Activated T-cell treated with anti-CD3 and anti-CD28 coated beads, Interleukin-2, amount 50 U/mL, for 48 hours (primary cell): ENCODE results near the gene ARHGAP22.

ENCODE experiments used
- DNase-seq, 2 experiments: peaks; one replicate each; pipeline ENCODE4 v3.0.0-alpha.2; 2020

Gene ARHGAP22

DNA sequence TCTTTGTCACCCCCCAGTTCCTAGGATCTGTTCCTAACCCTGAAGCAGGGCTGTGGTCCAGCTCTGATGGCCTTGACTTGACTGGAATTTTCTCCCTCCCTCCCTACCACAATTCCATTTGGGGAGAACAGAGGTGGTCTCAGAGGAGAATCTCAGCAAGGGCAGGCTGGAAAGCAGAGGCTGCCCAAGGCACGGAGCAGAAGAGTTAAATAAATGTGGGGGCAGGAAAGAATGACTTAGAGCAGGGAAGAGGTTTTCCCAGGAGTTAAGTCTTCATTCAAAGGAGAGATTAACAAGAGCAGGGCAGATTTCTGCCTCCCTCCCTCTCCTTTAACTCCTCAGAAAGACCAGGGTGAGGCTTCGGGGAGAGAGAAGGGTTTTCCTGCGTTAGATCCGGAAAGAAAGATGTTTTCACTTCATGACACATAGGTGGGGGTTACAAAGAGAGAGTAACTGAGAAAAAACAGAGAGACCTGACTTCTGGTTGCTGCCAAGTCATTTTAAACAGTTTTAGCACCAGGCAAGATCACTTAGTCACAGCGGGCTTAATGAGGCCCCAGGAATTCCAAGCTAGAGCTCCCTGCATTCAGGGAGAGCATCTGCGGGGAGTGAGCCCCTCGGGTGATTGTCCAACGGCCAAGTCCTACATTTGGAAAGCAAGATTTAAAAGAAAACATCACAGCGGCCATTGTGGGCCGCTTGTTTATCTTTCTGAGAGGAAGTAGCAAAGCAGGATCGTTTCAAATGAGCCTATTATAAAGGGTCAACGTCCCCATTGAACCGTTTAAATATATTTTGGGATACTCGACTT lies 78.7 kb downstream of the ARHGAP22 start:
- no peak for DNase-seq

DNA sequence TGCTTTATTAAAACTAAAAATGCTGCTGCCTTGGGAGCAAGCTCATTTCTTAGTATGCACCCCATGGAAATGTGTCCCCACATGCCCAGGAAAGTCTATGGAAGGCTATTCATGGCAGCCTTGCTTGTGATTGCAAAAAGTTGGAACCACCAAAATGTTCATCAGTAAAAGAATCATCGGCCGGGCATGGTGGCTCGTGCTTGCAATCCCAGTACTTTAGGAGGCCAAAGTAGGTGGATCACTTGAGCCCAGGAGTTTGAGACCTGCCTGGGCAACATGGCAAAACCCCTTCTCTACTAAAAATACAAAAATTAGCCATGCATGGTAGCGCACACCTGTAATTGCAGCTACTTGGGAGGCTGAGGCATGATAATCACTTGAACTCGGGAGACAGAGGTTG lies 79.8 kb downstream of the ARHGAP22 start:
- no peak for DNase-seq

DNA sequence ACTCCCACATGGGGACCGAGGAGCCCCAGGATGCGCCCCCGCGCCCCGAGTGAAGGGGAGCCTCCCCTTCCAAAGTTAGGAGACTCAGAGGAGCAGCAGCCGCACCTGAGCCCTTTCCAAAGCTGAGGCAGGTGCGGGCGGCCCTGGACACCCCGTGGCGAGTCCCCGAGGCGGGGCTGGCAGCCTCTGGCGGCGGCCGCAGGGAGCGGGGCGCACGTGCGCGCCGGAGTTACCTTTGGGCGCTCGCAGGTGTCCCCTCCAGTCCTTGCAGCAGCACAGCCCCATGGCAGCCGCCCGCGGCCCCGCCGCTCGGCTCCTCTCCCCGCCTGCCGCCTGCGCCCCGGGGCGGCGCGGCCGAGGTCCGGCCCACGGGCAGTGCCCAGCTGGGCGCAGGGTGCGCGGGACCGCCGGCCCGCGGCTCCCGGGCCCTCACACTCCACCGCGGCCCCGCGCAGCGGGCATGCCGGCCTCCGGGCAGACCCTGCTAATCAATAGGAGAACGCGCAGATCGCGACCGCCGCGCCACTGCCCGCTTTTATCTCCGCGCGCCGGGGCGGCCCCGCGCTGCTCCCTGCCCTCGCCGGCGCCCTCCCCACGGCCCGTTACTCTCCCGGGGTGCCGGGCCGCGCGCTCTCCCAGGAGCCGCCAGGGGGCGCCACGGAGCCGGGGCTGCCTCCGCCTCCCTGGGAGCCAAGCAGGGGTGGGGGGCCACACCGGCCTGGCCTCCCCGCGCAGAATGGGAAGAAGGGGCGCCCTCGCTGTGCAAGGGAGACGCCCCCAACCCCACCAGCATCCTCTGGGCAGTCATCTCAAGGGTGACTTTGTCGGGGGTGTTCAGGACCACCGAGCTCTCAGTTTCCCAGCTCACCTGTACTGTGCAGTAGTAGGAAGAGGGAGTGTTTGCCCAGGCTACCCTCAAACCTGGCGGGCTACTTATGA lies 80.8 kb downstream of the ARHGAP22 start:
- peak; percentile 37 to 42 for DNase-seq

DNA sequence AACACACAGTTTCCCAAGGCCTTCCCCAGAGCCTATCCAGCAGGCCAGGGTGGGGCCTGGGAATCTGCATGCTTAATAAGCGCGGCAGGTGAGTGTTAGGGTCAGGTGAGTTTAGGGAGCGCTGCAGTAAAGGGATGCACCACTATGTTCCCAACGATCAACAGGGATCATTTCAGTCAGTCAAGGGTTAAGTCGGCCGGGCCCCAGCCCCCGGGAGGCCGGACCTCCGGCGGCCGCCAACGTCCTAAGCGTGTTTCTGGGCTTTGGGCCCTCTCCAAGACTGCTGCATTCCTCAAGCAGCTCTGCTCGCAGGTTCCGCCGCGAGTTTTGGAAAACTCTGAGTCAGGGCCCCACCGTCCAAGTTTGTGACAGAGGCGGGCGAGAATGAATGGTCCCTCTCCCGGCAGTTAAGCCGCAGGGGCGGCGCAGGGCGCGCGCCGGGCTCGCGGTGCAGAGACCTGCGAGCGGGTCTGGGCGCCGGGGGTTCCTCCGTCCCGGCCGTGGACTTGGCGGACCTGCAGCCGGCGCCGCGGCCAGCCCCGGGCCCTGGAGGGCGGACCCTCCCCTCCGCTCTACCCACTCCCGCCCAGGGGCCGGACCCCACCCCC lies 81.6 kb downstream of the ARHGAP22 start:
- DNase-seq: no peak

DNA sequence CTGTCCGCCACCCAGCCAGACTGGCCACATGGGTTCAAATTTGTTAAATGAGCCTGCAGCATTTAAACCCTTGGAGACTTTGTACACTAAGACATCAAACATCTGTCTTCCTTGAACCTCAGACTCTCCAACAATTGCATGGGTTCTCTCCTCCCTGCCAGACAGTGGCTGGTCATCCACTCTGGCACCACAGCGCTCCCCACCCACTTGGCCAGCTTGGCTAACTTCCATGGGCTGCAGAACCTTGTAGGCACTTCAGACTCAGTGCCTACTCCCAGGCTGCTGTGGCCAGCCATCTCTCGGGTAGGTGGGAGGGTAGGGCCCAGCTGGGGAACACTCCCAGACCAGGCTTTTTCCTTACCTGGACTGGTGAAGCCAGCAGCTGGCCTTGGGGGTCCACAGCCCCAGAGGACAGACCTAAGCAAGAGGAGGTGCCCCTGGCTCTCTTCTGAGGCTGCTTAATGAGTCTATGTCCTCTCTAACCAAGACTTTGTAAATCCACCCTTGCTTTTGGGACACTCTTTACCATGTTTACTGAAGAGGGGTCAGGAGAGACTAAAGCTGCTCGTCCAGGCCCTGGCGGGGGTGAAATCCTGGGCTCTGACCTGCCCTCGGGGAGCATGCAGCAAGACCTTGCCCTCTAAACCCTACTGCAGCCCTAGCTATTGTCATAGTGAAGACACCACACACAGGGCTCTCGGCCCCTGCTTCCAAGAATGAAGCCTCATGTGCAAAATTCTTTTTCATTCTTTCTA lies 82.7 kb downstream of the ARHGAP22 start:
- DNase-seq: no peak

DNA sequence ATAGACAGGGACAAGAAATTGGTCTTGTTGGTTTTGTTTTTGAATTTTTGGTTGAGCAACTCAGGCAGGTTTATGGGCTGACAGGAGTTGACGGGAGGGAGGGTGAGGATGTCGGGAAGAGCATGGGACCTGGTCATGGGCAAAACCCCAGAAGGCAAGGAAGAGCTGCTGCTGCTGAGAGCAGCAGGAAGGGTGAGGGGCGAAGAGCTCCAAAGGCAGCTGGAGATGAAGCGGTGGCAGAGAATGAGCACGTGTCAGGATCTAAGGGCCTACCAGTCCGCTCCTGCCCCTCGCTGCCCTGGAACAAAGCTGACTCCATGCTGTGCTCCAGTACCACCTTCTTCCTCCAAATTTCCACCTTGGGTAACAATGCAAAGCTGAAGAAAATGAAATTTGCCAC lies 84.3 kb downstream of the ARHGAP22 start:
- no peak for DNase-seq

DNA sequence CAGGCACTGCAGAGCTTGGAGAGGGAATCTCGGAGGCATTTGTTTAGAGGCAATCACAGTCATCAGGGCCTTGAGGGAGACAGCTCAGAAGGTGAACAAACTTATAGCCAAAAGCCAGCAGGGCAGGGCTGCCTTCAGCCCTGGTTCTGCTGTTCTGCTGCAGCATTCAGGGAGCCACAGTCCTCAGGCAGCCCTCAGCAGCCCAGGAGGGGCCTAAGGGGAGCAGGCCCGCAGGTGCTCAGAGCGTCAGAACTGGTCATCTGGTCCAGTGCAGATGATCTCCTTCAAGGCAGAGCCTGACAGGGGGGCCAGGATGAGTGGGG lies 84.7 kb downstream of the ARHGAP22 start:
- DNase-seq: no peak

DNA sequence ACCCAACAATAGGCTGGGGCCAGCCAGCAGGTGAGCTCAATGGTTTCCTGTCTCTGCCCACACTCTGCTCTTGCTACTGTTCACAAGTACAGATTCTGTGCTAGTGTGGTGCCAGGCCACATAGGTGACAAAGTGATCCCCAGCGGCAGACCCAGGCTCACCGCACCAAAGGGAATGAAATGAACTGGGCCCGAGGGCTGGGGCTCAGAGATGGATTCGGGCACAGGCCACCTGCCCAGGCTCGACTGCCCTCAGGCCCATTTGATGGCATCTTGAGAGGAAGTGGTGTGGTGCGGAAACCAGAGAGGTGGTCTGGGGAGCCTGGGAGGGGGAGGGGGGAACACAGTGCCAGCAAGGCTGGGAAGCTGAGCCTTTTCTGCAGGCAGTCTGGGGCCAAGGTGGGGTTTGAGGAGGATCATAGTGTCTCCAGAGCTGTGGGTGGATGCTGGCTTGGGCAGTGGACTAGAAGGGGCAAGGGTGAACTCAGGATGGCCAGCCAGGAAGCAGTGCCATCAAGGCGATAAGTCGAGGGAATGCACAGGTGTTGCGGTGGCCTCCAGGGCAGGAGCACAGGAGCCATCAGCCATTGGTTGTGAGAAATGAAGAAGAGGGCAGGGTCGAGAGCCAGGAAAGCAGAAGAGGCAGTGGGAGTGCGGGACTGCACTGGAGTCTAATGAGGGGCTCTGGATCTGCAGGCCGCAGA lies 85.2 kb downstream of the ARHGAP22 start:
- no peak for DNase-seq

DNA sequence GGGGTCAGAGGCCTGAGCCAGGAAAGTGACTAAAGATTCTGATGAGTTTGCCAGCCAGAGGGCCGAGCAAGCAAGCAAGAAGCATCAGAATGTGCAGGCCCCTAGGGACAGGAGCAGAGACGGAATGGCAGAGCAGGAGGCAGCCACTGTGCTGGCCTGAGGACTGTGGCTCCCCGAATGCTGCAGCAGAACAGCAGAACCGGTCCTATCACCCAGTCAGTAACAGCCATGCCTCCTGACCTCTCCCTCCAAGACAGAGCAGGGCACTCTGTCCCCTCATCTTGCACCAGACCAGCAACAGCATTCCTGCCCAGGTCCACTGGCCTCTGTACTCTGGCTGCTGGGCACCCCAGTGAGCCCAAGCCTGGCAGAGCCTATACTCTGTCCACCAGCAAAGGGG lies 85.9 kb downstream of the ARHGAP22 start:
- no peak for DNase-seq

DNA sequence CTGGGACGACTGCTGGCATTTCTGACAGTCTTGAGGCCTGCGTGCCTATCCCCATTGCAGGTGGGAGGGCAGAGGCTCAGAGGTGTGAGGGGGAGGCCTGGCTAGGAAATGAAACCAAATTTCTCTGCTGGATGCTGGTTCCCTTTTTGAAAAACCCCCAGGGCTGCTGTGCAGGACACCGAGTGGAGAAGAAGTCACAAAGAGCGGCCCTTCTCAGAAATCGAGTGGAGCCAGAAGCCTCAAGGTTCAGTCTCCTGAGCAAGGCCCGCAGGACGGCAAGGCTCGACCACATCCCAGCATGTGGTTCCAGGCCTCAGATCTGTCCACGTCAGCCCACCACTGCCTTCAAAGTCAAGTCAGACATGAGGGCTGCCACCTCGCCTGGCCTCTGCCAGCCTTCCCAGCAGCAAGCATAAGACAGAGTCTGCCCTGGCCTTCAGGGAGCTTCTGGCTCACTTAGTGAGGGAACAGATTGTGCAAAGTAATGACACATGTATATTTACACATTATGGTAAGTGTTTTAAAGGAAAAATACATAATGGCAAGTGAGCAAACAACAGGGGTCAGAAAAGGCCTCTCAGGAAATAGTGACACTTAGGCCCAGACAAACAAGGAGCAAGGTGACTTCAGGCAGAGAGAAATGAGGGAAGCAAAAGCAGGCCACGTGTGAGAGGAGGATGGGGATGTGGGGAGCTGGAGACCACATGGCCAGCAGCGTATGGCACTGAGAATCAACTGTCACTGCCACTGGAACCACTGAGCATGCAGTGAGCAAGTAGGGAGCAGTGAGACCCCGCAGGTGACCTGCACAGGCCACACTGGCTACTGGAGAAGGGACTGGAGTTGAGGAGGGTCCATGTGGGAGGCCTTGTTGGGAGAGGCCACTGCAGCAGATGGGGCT lies 86.7 kb downstream of the ARHGAP22 start:
- DNase-seq: no peak

DNA sequence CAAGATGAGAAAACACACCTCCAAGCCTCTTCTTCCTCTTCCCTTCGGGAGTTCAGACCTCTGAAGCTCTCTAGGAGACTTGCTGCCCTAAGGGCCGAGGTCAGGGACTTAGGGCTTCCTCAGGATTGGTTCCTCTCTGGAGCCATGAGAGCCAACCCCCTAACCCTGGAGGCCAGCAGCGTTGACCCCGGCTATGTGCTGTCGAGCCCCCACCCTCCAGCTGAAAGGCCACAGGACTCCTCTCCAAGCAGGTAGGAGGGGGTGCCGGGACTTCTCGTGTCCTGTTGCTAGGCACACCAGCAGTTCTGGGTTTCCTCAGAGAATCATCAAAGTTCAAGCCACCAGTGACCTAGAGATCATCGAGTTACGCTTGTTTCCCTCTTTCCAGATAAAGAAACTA lies 87.4 kb downstream of the ARHGAP22 start:
- DNase-seq: no peak

DNA sequence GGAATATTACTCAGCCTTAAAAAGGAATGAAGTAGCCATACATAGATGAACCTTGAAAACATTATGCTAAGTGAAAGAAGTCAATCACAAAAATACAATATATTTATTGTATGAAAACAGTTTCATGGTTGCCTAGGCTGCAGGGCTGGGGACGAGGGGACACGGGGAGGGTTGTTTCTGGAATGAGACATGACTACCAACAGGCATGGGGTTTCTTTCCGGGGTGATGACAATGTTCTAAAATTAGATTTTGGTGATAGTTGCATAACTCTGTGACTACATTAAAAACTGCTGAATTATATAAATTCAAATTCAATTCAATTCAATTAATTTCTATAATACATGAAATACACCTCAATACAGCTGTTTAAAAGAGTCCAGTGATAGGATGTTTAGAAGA lies 88.0 kb downstream of the ARHGAP22 start:
- no peak for DNase-seq

DNA sequence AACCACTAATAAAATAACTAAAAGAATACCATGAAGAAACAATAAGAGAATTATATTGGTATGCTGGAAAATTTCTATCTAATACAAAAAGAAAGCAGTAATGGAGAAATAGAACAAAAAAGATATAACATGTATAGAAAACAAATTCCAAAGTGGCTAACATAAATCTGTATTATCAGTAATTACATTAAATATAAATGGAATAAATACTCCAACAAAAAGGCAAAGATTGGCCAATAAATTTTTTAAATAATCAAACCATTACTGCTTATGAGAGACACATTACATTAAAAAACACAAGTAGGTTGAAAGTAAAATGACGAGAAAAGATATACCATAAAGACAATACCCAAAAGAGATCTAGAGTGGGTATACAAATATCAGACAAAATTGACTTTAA lies 90.0 kb downstream of the ARHGAP22 start:
- DNase-seq: no peak

DNA sequence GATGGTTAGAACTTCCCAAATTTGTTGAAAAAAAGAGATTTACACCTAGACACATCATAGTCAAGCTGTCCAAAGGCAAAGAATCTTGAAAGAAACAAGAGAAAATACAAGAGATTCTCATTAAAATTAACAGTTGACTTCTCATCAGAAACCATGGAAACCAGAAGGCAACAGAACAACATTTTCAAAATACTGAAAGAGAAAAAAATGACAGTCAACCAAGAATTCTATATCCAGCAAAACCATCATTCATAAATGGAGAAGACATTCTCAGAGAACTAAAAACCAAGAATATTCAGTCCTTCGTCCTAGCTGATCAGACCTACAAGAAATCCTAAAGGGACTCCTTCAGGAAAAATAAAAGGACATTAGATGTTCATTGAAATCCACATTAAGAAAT lies 90.6 kb downstream of the ARHGAP22 start:
- no peak for DNase-seq

DNA sequence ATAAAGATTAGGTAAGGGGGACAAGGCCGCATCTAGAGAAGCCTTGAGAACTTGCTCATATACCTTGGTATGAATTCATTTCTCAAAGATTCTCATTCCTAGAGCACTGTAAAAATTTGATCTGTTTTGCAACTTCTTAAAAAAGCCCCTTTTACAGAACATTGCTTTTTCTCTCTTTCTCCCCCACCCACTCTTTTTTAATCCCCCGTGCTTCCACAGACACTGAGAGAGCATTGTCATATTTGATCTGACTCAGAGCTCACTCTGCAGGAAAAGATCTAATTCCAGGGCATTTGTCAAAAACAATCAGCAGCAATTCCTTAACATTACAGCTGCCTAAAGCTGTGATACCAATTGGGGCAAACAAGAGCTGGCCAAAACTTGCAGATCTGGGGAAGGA lies 92.0 kb downstream of the ARHGAP22 start:
- DNase-seq: no peak

DNA sequence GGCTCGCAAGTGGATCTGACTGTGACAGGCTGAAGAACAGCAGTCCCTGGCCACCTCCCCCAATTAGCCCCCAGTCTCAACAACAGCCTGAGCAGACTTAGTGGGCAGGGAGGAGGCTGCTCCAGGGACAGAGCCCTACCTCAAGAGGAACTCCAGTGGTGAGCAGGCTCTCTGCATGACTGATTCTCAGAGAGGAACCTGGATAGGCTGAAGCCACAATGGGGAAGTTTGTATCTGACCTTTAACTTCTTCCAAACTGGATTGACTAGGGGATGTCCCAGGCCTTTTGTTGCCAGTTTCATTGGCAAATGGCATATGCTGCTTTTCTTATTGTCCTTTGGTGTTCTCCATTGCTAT lies 93.0 kb downstream of the ARHGAP22 start:
- no peak for DNase-seq

DNA sequence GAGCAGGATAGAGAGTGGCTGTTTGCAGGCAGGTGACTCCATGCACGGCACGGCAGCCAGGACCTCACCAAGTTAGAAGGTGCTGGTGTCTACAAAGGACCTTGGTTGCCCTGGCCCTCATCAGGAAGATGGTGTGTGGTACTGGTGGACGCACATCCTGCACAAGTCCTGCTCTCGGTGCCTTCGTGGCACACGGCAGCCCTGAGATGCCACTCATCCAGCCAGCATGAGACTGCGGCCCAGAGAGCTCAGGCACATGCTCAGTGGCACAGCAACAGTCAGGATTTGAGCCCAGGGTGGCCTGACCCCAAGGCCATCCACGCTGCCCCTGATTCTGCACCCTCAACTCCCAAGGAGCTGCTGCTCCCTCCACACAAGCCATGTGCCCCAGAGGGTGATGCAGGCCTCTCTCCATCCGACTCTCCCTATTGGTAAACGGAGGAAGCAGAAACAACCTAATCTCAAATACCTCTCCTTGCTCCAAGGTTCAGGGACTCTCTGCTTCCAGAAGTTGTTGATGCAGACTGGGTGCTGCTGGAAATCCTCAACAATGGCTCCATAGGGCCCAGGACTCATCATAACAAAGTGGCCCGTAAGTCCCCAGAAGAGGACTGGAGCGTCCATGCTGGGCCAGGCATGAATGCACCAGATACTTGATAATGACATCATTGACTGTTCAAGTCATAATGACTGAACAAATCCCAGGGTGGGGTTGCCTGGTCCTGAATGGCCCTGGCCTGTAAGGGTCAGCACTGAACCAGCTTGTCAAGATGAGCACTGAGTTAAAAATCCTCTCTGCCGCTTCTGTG lies 93.6 kb downstream of the ARHGAP22 start:
- no peak for DNase-seq

DNA sequence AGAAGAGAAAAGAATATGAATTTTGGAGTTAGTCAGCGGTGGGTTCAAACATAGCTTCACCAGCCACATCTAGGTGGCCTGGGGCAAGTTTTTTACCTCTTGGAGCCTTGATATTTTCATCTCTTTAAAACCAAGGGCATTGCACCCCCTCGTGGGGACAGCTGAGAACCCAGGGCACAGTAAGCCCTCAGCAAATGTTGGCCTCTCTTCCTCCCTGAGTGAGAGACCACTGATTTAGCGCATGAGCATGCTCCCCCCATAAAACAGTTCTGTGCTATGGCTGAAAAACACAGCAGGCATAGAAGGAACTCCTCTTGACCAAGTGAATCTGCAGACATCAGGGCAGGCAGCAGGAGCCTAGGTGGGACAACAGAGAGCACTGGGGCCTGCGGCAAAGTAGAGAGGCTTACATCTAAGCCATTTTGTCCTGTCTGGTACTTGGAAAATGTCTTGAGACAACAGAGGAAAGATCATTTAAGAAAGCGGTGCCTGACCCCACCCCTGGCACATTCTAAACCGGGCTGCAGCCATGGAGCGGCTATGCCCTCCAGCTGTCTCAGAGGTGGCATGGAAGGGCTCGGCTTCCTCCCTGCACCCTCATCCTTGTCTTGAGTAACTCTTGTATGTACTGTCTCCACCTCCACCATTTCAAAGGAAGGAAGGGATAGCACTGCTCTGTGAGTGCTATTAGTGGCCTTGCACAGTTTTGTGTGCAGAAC lies 94.7 kb downstream of the ARHGAP22 start:
- no peak for DNase-seq
